Measurements from ENCODE around the gene PARVA. TPM values are rescaled to one million over a fixed set of nuclear protein-coding genes. Genes with fewer than 3 reads are reported as not detected.
A peak's percentile ranks its signal among the peaks of the same experiment; 100 is the strongest.

The PARVA gene
- total and polyA plus RNA-seq, 2 of the 4 experiments (the other 2 are of a cell fraction), result 65.2 to 80.2 TPM

GRCh38 chr11:12388173-12388572, 10.8 kb downstream of the PARVA start:
- Histone ChIP-seq H3K27ac (ENCODE audit: insufficient read depth, low read length) (no peak overlapping the region; the same call in 1 of the 2 replicates), H4K20me1 (ENCODE audit: insufficient read depth, low read length) (peaks cover 86% of the 10 kb centered on the region), H3K14ac (replicated peaks; ENCODE audit: low read depth, low read length) (peak overlapping the region; percentile 61; the same call in 1 of the 2 replicates), H2AK5ac (ENCODE audit: low read depth, low read length) (no peak overlapping the region), H4K5ac (ENCODE audit: low read depth, low read length) (no peak overlapping the region; the same call in 1 of the 2 replicates), H3K9me1 (ENCODE audit: insufficient read depth, low read length) (peaks cover 52% of the 10 kb centered on the region), H2AFZ (replicated peaks; ENCODE audit: low read length, poor library complexity) (no peak overlapping the region), H4K91ac (ENCODE audit: insufficient read depth, low read depth, low read length) (0 out of 2 replicates have a peak overlapping the region, but pooled peaks have one; percentile 11), H3K27me3 (ENCODE audit: control insufficient read depth, insufficient read depth, low read length) (no peaks in the 10 kb centered on the region), H3K9me3 (ENCODE audit: control insufficient read depth, insufficient read depth, low read length) (no peaks in the 10 kb centered on the region; the same call in 1 of the 2 replicates), H3K9ac (ENCODE audit: low read depth, low read length) (no peak overlapping the region), H4K8ac (ENCODE audit: low read depth in 2 of 2, low read length in 2 of 2) (0 out of 4 replicates have a peak overlapping the region, but pooled peaks of 1 of the 2 experiments have one; percentile 35), H3K4me1 (ENCODE audit: control insufficient read depth, insufficient read depth, low read length) (peaks cover 38% of the 10 kb centered on the region), H3K4me2 (ENCODE audit: low read depth, low read length) (no peak overlapping the region), H2AK9ac (replicated peaks; ENCODE audit: low read depth, low read length, poor library complexity) (no peak overlapping the region), H3K36me3 (ENCODE audit: control insufficient read depth, insufficient read depth, low read length) (peaks cover 7% of the 10 kb centered on the region; the same call in 1 of the 2 replicates), H2BK5ac (ENCODE audit: low read depth, low read length, poor library complexity, severe bottlenecking) (no peak overlapping the region), H3K4ac (ENCODE audit: low read depth, low read length) (0 out of 2 replicates have a peak overlapping the region, but pooled peaks have one; percentile 27), H3K4me3 (ENCODE audit: insufficient read depth, low read depth, low read length) (no peak overlapping the region), H2BK120ac (ENCODE audit: low read depth, low read length) (no peak overlapping the region), H3K18ac (ENCODE audit: low read depth, low read length) (no peak overlapping the region), H3K79me1 (ENCODE audit: low read depth in 1 of 2, low read length in 2 of 2) (peaks cover 30 to 90% of the 10 kb centered on the region in 2 experiments), H3K23ac (ENCODE audit: low read depth, low read length) (0 out of 2 replicates have a peak overlapping the region, but pooled peaks have one; percentile 52), H3K56ac (ENCODE audit: extremely low read depth, insufficient read depth, low read length) (no peak overlapping the region), H2BK15ac (ENCODE audit: low read depth, low read length) (no peak overlapping the region), H2BK20ac (ENCODE audit: low read depth, low read length) (no peak overlapping the region)
- dilution Hi-C loops (cut with HindIII; ENCODE audit: low sequenced_read_pairs, unreplicated experiment), result no loop called here
- WGBS, 2 experiments (ENCODE audit: extremely low coverage in 2 of 2, insufficient read length in 1 of 2), result 70% methylated on average over 2 of the region's 3 CpGs; no CpG with 5 or more reads in 1 of the 2 experiments
- ChIA-PET CTCF (no interaction called here), POLR2A (ENCODE audit: unreplicated experiment) (interaction anchor here (0.9 kb wide), 1 partner anchor 11 kb away, joined by 3 read pairs; no protein-coding TSS in a partner anchor)
- intact Hi-C loops (cut with micrococcal nuclease), result no loop called here
- BruUV-seq (replicated peaks), result no TSS peak
- ATAC-seq (ENCODE audit: low read depth) (no peak), DNase-seq (no peak)
- no peak for TF ChIP-seq BHLHE40 (IDR thresholded peaks at IDR 0.05; ENCODE audit: low read depth, low read length)
- TF ChIP-seq, protein P1, sequence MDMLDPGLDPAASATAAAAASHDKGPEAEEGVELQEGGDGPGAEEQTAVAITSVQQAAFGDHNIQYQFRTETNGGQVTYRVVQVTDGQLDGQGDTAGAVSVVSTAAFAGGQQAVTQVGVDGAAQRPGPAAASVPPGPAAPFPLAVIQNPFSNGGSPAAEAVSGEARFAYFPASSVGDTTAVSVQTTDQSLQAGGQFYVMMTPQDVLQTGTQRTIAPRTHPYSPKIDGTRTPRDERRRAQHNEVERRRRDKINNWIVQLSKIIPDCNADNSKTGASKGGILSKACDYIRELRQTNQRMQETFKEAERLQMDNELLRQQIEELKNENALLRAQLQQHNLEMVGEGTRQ (IDR thresholded peaks at IDR 0.05; ENCODE audit: low read depth, low read length), result peak; percentile 14; the same call in 1 of the 2 replicates
- in situ Hi-C loops (cut with MboI; ENCODE audit: low sequenced_read_pairs), result no loop called here
